IMR-90 (cell line): ENCODE measurements around the gene AKAP8L.

Experiments
- CEBPB ChIP-seq: IDR thresholded peaks from 2 replicates; pipeline ENCODE4 v1.6.1; 2012; ENCODE audit warnings: low read depth, low read length, improper control_type of control experiment
- CTCF ChIP-seq: conservative IDR thresholded peaks from 2 replicates; pipeline ENCODE4 v1.5.1; 2012; ENCODE audit warnings: mild to moderate bottlenecking, low read depth, low read length, improper control_type of control experiment
- MAZ ChIP-seq: IDR thresholded peaks from 2 replicates; pipeline ENCODE4 v1.6.1; 2012; ENCODE audit warnings: low read depth, mild to moderate bottlenecking, low read length, improper control_type of control experiment, moderate library complexity, borderline replicate concordance
- MXI1 ChIP-seq: IDR thresholded peaks from 2 replicates; pipeline ENCODE4 v1.6.1; 2012; ENCODE audit warnings: low read depth, mild to moderate bottlenecking, low read length, moderate library complexity, borderline replicate concordance
- POLR2A ChIP-seq: IDR thresholded peaks from 2 replicates; pipeline ENCODE4 v1.6.1; 2012; ENCODE audit warnings: mild to moderate bottlenecking, low read depth, low read length
- RAD21 ChIP-seq: IDR thresholded peaks from 2 replicates; pipeline ENCODE4 v1.6.1; 2012; ENCODE audit warnings: low read length, improper control_type of control experiment
- RCOR1 ChIP-seq: IDR thresholded peaks from 2 replicates; pipeline ENCODE4 v1.6.1; 2012; ENCODE audit warnings: mild to moderate bottlenecking, low read length, improper control_type of control experiment; ENCODE audit not compliant: insufficient replicate concordance
- SMC3 ChIP-seq: fragments of 150-350 bp; IDR thresholded peaks from 2 replicates; pipeline ENCODE4 v1.6.1; 2016; ENCODE audit warnings: low read depth, mild to moderate bottlenecking, antibody characterized with exemption, low read length, moderate library complexity
- USF2 ChIP-seq: fragments of 150-350 bp; IDR thresholded peaks from 2 replicates; pipeline ENCODE4 v1.6.1; 2017; ENCODE audit warnings: mild to moderate bottlenecking, antibody characterized with exemption, low read length, low read depth

- no peak for TF ChIP-seq POLR2A
- no peak for TF ChIP-seq CTCF
- TF ChIP-seq SMC3: no peak
- TF ChIP-seq RCOR1: no peak
- no peak for TF ChIP-seq MXI1
- no peak for TF ChIP-seq USF2
- no peak for TF ChIP-seq CEBPB
- no peak for TF ChIP-seq RAD21
- TF ChIP-seq MAZ: no peak
Measured at GRCh38 chr19:15390814-15391213, 28.0 kb downstream of the AKAP8L start.
